Thyroid gland (tissue), 4 donors: Measurements from ENCODE around the gene CXCL12. TPM values are rescaled to one million over a fixed set of nuclear protein-coding genes. Genes with fewer than 3 reads are reported as not detected.

Experiments
- DNase-seq, 2 donors: peaks; one replicate each; pipeline ENCODE4 v3.0.0-alpha.2; 2019
- H3K27ac ChIP-seq, 3 donors: fragments of 200-600 bp; sonication (generic); 1 replicate in 2 of 3; 2 replicates in 1 of 3; pipeline ENCODE4 v1.5.1; 2016 to 2019; ENCODE audit warnings: mild to moderate bottlenecking in 1 of 3, moderate library complexity in 1 of 3
- H3K27me3 ChIP-seq: fragments of 200-600 bp; sonication (generic); one replicate; pipeline ENCODE4 v1.5.1; 2019
- H3K36me3 ChIP-seq, 2 donors: fragments of 200-600 bp; sonication (generic); one replicate each; pipeline ENCODE4 v1.5.1; 2016 to 2019
- H3K4me1 ChIP-seq, 2 donors: fragments of 200-600 bp; sonication (generic); one replicate each; pipeline ENCODE4 v1.5.1; 2017 to 2019
- H3K4me3 ChIP-seq, 3 donors: fragments of 200-600 bp; sonication (generic); replicated peaks in 1 of 3; 1 replicate in 2 of 3; 2 replicates in 1 of 3; pipeline ENCODE4 v1.5.1; 2016; ENCODE audit warnings: mild to moderate bottlenecking in 1 of 3
- H3K9me3 ChIP-seq: fragments of 200-600 bp; sonication (generic); one replicate; pipeline ENCODE4 v1.5.1; 2017
- CTCF ChIP-seq, 6 experiments: fragments of 200-600 bp in 3 of 6; fragments of 450-650 bp in 3 of 6; sonication (generic) in 3 of 6; IDR thresholded peaks; one replicate each; pipeline ENCODE4 v1.5.1; 2016 to 2019; ENCODE audit warnings: antibody characterized with exemption in 6 of 6, mild to moderate bottlenecking in 2 of 6, inconsistent platforms in 1 of 6, moderate library complexity in 1 of 6
- POLR2A ChIP-seq, 2 donors: fragments of 450-650 bp; IDR thresholded peaks; one replicate each; pipeline ENCODE4 v1.6.1; 2017; ENCODE audit warnings: antibody characterized with exemption in 2 of 2, mild to moderate bottlenecking in 2 of 2, moderate library complexity in 1 of 2
- WGBS, 2 donors: methylation state at CpG; one replicate each; pipeline ENCODE4 v1.1.5; 2017; 5-methylcytosine and 5-hydroxymethylcytosine counted together
- intact Hi-C: fragments of 100-400 bp; cut with DNase I; formaldehyde crosslinking; loops from one replicate; pipeline ENCODE4 v1.15.1; 2023
- total RNA-seq, 4 donors: library from RNA; depleted of rRNA; stranded (reverse); fragments of >200 nt; gene quantifications; one replicate each; pipeline ENCODE4 v1.2.3, GENCODE V29; 2016

Gene CXCL12
- total RNA-seq, 4 donors from 2014 or later, result 32.4 to 88.0 (median 47.6) TPM

GRCh38 chr10:44396671-44397191 is 11.8 kb upstream of the CXCL12 start:
- H3K27me3 ChIP-seq, result no peaks in the 10 kb centered on the region
- no peaks in the 10 kb centered on the region for H3K36me3 ChIP-seq
- TF ChIP-seq CTCF (IDR thresholded peaks at IDR 0.05) (no peak), POLR2A (IDR thresholded peaks at IDR 0.05) (no peak)
- H3K4me3 ChIP-seq, result no peak overlapping the region
- DNase-seq, result no peak
- H3K4me1 ChIP-seq, result peaks cover 0 to 10% of the 10 kb centered on the region in 2 donors
- no peaks in the 10 kb centered on the region for H3K9me3 ChIP-seq
- intact Hi-C loops, result loop anchor here (10.0 kb wide), 1 partner anchor 458 kb away; no protein-coding TSS in a partner anchor
- WGBS, 2 donors, result 90 to 93% methylated on average over 7 of the region's 7 CpGs
- no peak overlapping the region for H3K27ac ChIP-seq

GRCh38 chr10:44395902-44396670 is 11.2 kb upstream of the CXCL12 start:
- H3K27me3 ChIP-seq, result no peaks in the 10 kb centered on the region

GRCh38 chr10:44395396-44395795 is 10.5 kb upstream of the CXCL12 start:
- 39 to 52% methylated on average over 5 of the region's 5 CpGs for WGBS, 2 donors
- intact Hi-C loops, result loop anchor here (10.0 kb wide), 1 partner anchor 459 kb away; no protein-coding TSS in a partner anchor
- no peaks in the 10 kb centered on the region for H3K36me3 ChIP-seq
- no peak for DNase-seq
- H3K9me3 ChIP-seq, result no peaks in the 10 kb centered on the region
- no peak for TF ChIP-seq CTCF (IDR thresholded peaks at IDR 0.05)
- no peak for TF ChIP-seq POLR2A (IDR thresholded peaks at IDR 0.05)
- H3K4me3 ChIP-seq, result no peak overlapping the region
- peaks cover 0 to 10% of the 10 kb centered on the region in 2 donors for H3K4me1 ChIP-seq
- H3K27ac ChIP-seq, result no peak overlapping the region
- H3K27me3 ChIP-seq, result no peaks in the 10 kb centered on the region

More at GRCh38 chr10:44395902-44396670, 11.2 kb upstream of the CXCL12 start:
- no peak for TF ChIP-seq CTCF (IDR thresholded peaks at IDR 0.05)
- TF ChIP-seq POLR2A (IDR thresholded peaks at IDR 0.05), result no peak
- no peaks in the 10 kb centered on the region for H3K9me3 ChIP-seq
- no peaks in the 10 kb centered on the region for H3K36me3 ChIP-seq
- intact Hi-C loops, result loop anchor here (10.0 kb wide), 1 partner anchor 459 kb away; no protein-coding TSS in a partner anchor
- H3K4me1 ChIP-seq, result peaks cover 0 to 10% of the 10 kb centered on the region in 2 donors
- DNase-seq, result no peak
- no peak overlapping the region for H3K4me3 ChIP-seq
- WGBS, 2 donors, result 68 to 80% methylated on average over 10 to 11 of the region's 11 CpGs
- H3K27ac ChIP-seq, result no peak overlapping the region

- 83 to 89% methylated on average over 4 of the region's 4 CpGs for WGBS, 2 donors
- no peaks in the 10 kb centered on the region for H3K27me3 ChIP-seq
- H3K27ac ChIP-seq, result no peak overlapping the region
- no peak for DNase-seq
- peaks cover 0 to 10% of the 10 kb centered on the region in 2 donors for H3K4me1 ChIP-seq
- no peaks in the 10 kb centered on the region for H3K36me3 ChIP-seq
- intact Hi-C loops, result loop anchor here (10.0 kb wide), 1 partner anchor 460 kb away; no protein-coding TSS in a partner anchor
- TF ChIP-seq CTCF (IDR thresholded peaks at IDR 0.05), result no peak
- no peak for TF ChIP-seq POLR2A (IDR thresholded peaks at IDR 0.05)
- no peaks in the 10 kb centered on the region for H3K9me3 ChIP-seq
- H3K4me3 ChIP-seq, result no peak overlapping the region
Observed at GRCh38 chr10:44394696-44395381, 9.9 kb upstream of the CXCL12 start.
